NOMO-1 treated with DMSO at 0.1 percent for 48 hours (cell line): ENCODE results near the gene ST14.

Source experiments
- DNase-seq: peaks from one replicate; lab custom pipeline; 2025; ENCODE audit not compliant: unreplicated experiment; lab: John Stamatoyannopoulos, UW

Gene ST14

DNA sequence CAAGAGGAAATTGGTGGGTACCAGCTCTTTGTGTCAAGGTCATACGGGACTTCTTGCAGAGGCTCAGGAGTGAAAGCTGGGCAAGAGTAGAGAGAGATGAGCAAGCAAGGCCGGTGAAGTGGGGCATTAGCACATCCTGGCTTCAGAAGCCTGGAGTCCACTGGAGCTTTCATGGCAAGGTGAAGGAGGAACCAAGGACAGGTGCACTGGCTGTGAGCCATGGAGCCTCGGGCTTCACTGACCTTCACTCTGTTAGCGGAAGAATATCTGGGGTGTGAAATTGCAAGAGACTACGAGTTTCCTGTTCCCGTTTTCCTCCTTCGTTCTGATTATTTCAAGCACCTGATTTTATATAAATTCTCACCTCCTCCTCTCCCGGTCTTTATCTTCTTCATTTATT, 25.9 kb upstream of the ST14 start:
- DNase-seq, result no peak

DNA sequence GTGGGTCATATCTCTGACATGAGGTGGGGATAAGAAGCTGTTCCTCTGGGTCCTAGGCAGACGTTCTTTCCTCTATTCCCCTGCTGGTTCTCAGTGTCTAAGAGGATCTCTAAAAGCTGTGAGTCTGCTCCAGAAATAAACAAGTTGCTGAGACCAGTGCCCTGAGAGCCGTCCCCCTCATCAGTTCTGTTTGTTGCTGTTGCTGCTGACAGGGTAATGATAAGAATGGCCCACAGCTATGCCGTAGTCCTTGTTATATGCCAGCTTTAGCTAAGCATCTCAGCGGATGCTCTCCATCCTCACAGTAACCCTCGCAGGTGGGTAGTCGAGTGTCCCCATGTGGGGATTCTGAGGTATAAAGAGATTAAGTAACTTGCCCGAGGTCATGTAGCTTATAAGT, 23.5 kb upstream of the ST14 start:
- DNase-seq, result no peak

DNA sequence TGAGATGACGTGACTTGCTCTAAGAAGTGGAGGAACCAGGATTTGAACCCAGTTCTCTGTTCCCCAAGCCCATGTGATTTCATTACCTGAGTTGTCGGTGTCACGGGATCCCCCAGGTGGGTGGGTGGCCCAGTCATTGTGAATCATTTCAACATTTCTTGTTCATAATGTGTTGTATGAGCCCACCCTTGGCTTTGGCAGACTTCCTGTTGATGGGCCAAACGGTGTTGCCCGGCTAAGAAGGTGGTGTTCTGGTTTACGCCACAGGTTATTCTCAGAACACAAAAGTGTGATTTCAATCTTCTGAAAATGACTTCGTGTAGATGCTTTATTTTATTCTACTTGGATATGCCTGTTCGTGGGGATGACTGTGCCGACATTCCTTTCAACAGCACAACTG, 21.6 kb upstream of the ST14 start:
- DNase-seq, result no peak

DNA sequence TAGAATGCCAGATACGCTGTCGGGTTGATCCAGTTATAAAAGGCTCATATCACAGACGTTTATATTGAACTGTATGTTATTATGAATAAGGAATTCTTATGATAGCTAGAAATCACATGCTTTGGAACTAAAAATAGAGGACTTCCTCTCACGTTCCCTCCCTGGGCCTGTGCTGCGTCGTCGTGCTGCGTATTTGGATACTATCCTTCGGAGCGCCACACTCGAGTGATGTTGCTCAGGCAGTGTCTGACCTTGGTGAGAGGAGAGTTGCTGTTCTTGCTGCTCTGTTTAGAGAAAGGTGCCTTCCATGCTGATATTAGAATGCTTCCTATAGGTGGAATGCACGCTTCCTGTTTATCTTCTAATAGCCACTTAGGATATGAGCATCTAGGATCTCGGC, 20.2 kb upstream of the ST14 start:
- no peak for DNase-seq

DNA sequence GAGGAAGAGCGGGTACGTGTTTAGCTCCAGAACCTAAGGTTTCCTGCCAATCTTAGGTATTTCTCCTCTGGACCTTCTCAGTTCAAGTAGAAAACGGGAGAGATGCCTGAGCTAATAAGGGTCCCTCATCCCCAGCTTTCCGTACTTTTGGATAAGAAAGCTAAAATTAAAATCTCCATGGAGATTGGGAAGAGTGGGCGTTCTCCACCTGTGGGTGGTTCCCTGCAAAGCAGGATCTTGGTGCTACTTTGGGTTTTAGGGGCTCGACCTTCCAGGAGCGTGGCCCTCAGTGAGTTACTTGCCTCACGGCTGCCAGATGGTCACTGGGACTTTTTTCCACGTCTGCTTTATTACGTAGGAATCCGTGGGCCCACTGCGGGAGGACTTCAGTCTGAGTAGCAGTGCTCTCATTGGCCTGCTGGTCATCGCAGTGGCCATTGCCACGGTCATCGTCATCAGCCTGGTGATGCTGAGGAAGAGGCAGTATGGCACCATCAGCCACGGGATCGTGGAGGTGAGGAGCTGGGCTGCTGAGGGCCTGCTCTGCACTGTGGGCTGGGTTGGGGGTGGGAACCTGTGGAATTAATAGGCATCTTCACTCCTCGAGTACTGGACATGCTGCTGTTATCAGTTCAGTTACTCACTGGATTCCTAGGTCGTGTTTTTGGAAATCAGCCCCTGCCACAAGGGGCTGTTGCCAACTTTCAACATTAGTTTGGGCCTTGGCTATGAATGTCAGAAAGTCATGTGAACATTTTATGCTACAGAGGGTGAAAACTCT, 17.8 kb upstream of the ST14 start:
- DNase-seq, result no peak

DNA sequence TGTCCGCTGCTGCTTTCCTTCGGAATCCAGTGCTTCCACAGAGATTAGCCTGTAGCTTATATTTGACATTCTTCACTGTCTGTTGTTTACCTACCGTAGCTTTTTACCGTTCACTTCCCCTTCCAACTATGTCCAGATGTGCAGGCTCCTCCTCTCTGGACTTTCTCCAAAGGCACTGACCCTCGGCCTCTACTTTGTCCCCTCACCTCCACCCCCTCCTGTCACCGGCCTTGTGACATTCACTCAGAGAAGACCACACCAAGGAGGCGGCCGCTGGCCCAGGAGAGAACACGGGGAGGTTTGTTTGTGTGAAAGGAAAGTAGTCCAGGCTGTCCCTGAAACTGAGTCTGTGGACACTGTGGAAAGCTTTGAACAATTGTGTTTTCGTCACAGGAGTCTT, 15.4 kb upstream of the ST14 start:
- no peak for DNase-seq

DNA sequence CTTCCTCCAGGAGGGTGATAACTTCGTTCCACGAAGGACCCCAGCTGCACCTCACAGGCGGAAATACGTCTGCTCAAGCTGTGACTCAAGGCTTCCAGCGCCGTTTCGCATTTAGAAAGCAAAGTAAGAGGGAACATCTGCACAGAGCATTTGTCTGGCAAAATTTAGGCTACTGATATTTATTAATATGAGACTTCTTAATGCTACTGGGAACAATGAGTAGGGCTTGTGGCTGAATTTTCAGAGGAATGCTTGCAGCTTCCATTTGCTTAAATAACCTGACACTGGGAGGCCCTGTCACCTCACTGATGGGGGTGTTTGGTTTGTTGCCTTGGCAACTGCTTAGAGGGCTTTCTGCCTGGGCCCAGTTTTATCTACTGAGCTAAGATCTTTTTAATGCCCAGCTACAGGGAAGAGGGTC, 14.7 kb upstream of the ST14 start:
- DNase-seq, result no peak

DNA sequence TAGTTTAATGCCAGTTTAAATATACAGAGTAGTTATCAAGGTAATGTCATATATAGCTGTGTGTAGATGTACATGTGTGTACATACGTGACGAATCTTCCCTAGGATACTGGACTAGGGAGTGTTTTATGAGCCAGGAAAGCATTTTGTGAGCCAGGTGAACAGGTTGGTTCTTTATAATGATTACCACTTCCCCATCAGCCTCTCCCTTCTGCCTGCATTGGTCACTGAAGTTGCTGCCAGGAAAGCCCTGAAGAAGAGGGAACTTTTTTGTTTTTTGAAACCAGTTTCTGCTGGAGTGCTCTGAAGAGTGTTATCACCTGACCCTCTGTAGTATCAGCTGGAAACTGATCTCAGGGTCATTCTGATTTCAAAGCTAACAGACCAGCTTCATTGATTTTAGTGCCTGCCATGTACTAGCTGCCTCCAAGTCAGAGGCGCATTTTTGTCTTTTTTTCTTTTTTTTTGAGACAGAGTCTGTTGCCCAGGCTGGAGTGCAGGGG, 14.2 kb upstream of the ST14 start:
- no peak for DNase-seq

DNA sequence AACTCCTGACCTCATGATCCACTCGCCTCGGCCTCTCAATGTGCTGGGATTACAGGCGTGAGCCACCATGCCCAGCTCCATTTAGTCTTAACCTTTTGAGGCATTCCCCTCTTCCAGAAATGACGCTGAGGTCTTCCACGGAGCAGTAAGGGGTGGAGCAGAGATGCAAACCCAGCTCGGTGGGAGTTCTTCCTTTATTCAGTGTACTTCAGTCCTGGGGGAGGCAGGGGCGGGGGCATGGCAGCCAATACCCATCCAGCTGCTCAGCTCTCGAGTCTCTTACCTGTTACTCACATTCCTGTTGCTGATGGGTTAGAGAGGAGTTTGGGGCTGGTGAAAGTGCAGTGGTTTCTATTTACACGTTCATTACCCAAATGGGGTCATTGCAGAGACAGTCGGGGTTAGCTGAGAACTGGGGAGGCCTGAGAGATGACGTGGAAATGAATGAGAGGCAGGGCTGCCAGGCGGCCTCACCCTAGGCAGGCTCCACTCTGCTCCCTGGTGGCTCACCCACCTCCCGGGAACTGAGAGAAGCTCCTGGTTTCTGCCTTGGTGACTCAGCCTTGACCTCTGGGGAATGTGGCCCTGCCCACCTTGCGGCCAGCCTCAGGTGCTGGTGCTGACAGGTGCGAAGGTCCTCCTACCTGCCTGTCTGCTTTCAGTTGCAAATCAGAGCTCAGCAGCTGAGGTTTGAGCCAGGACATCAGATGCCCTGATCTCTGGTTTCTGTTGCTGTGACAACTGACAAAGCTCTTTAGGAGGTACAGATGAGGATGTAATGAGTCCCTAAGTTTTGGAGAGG, 13.4 kb upstream of the ST14 start:
- DNase-seq, result no peak

DNA sequence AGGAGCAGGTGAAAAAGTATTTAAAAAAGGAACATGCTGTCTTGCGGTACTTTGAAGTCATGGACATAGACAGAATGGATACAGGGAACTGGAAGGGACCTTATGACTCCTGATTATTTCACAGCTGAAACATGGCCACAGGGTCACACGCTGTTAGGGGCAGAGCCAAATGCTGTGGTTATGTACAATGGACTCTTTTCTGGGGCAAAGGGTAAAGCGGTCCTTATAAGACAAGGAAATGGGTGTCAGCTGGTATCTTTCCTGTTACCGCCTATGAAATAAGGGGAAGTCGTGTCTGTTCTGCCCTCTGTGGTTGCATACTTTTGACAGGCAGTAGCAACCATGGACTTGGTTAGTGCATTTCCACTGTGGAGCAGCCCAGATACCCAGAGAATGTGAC, 12.8 kb upstream of the ST14 start:
- DNase-seq, result peak; percentile 97

DNA sequence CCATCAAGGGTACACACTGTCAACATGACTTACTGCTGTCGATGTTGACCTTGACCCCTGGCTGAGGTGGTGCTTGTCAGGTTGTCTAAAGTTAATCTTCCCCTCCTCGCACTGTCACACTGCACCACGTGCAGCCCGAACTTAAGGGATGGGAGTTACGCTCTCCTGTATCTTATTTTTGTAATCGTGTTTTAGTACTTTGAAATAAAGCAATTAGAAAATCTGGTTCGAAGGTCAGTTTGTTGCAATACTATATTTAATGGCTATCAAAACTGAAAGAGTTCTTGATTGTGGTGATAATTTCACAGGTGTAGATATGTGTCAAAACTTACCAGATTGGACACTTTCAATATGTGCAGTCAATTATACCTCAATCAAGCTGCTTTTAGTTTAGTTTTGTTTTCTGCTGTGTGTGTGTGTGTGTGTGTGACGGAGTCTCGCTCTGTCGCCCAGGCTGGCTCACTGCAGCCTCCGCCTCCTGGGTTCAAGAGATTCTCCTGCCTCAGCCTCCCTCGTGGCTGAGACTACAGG, 10.7 kb upstream of the ST14 start:
- DNase-seq, result no peak

DNA sequence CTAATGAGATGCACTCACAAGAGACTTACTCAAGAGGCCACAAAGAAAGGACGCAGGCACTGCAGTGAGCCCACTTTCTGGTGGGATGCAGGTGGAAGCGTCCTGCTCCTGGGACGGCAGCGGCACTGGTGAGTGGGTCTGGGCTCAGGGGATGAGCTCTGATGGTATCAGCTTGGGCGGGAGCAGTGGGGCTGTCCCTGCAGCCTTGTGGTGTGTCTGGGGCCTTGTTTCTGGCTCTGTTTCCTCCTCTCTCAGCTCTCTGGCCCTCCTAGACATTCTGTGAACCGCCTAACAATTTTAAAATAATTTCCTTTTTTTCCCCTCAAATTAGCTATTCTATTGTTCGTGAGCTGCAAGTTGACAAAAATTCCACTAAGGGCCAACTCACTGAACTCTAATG, 8.8 kb upstream of the ST14 start:
- no peak for DNase-seq

DNA sequence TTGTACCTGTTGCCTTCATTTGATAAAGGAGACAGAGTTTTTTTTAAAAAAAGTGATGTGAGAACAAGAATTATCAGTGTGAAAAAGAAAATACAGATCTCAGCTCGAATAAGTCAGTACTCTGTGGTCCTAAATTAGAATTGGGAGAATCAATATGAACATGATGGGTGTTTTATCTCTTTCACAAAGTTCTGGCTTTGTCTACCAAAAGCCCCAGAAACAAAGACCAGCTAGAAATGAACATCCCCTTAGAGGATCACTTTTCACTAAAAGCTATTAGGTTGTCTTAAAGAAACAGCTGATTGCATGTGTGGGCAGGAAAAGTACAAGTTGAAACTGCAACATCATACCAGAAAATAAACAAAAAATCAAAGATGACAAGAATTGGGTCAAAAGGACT, 8.4 kb upstream of the ST14 start:
- no peak for DNase-seq

DNA sequence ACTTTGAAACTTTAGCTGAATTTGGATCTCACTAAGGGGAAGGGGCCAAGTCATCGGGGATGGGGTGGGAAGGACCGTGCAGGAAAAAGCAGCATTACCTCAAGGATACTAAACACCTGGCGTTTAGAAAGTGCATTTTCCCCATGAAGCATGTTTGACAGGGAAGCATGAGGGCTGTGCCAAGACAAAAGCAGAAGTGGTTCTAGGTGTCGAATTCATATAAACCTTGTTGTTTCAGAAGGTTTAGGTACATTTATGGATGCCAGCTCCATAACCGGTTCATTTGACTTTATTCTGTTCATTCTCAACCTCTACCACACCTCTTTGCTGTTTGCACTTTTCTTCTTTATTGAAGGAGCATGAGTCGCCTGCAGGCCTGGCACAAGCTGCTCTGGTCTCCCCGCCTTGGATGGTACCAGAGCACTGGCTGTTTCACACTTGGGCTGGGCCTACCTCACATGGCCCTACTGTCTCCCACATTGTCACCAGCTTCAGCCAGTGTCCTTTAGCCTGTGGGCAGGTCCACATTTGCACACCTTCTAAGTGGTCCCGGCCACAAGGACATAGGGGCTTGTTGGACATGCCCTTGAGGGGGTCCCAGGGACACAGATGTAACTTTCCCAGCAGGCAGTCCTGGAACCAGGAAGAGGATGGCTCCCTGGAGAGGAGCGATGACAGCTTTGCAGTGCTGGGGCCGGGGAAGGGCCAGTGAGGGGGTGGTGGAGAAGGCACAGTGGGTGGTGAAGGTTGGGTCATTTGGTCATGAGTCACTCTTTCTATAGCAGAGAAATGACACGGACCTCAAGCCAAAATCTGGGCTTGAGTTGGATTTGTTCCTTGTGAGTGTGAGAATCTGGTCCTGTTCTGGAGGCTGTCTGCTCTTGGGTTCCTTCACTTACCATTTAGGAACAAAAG, 3.2 kb upstream of the ST14 start:
- peak; percentile 12 for DNase-seq

DNA sequence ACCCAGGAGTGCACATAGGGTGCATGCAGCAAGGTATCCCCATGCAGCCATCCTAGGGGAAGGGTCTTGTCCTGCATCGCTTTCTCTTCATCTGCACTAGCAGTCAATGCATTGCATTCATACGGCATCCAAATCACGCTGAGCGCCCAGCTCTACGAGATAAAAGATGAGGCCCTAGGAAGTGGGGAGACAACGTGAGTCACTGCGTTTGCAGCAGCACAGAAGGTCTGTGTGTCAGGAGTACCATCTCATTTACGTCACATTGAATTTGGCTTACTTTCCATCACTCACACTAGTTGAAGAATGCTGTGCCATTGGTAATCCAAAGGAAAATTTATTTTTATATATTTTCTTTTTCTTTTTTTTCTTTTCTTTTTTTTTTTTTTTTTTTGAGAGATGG, 2.5 kb upstream of the ST14 start:
- no peak for DNase-seq

DNA sequence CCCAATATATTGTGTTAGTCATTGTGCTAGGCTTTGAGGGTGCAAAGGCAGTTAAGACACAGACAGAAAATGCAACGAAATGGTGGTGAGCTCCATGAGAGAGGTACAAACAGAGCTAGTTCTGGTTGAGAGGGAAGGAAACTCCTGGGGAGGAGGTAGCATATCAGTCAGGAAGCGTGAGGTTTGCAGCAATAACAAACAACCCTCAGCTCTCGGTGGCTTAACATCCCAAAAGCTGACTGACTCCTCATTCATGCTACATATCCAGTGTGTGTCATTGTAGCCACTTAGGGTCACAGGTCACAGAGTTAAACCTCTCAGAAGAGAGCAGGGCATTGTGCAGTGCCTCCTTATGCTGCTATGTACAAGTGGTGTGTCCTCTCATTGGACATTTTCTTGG, 1.7 kb upstream of the ST14 start:
- no peak for DNase-seq

DNA sequence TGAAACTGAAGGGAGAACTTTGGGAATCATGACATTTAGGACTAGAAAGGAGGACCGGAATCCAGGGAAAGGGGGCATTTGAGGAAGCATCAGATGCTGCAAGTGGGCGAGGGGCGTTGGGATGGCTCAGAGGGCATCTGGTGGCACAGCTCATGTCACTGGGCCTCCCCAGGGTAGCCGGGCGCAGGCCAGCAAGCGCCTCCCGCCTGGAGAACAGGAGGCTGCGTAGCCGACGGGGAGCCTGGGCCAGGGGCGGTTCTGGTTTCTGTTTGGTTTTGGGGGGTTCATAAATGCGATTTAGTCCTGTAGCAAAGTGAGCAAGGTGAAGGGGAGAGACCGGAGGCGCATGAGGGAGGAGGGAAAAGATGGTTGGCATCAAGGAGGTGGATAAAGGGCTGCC, 443 bp upstream of the ST14 start:
- no peak for DNase-seq

DNA sequence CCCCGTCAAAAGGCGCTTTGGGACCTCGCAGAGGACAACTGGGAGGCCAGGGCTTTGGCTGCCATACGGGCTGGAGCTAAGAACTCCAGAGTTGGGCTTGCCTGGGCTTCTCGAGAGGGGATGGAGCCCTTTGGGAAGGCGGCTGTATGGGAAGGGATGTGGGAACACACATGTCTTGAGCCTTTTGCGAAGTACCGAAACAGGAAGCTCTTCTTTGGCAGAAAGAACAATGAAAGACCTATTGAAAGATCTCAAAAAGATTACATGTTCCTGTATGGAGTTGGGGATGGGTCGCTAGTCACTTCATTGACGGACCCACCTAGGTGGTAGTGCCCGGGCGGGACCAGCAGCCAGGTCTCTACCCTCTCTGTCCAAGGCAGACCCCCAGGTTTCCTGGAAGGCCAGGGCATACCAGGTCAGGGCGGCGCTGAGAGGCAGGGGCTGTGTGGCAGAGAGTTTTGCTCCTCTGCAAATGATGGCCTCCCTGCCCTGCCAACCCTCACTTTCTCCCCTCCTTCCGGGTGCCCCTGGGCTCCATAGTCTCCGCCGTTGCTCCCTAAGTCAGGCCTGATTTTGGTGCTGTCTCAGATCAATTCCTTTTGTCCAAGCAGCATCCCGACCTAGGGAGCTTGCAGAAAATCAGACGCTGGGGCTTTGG, 1.0 kb downstream of the ST14 start:
- peak; percentile 35 for DNase-seq

DNA sequence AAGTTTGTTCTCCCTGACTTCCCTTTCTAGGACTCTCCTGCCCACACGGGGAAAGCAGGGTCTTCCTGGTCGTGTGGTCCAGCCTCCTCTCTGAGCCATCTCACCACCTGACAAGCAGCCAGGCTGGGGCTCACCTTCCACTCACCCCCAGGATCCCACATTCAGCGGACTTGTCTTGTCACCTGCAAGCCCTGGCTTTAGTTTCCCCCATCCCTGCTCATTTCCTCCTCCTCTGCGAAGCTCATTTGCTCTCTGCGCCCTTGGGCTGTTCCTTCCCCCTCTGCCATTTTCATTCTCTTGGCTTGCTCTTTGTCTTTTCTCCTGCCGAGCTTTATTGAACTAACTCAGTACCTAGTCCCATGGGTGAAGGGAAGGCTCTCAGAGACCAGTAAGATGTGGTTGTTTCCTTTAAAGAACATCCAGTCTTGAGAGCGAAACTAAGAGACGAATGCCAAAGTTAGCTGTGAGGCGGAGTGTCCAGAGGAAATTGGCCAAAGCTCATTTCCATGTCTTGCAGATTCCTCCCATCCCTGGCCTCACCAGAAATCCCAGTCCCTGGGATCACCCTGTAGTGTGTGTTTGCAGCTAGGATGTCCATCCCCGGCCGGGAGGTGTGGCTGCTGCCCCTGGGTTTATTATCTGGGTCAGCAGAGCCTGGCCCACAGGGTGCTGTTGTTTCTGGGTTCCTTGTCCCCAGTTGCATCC, 2.0 kb downstream of the ST14 start:
- no peak for DNase-seq

DNA sequence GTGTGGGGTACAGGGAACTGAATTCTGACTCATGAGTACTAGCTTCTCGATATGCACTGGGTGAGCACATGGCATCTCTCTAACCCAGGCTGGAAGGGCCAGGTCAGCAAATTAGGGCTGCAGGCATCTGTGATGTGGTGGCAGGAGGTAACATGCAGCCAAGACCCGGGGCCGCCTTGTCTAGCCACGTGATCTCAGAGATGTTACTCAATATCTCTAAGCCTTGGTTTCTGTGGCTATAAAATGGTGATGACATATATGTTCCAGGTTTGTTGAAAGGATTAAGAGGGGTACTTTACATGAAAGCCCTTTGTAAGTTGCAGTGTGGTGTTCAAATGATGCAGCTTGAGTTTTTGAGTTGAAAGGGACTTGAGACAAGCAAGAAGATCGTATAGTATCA, 3.2 kb downstream of the ST14 start:
- peak; percentile 70 for DNase-seq
